GM23248 (cell line): Measurements from ENCODE around the gene EFNB2.

Source experiments
- EZH2 ChIP-seq: fragments of 200-600 bp; sonication (generic); IDR thresholded peaks from 2 replicates; pipeline ENCODE4 v1.6.1; 2018; ENCODE audit warnings: antibody characterized with exemption, mild to moderate bottlenecking; ENCODE audit not compliant: insufficient read depth, poor library complexity, severe bottlenecking
- EZH2phosphoT487 ChIP-seq: fragments of 200-600 bp; sonication (generic); IDR thresholded peaks from 2 replicates; pipeline ENCODE4 v1.6.1; 2018; ENCODE audit warnings: antibody characterized with exemption, moderate library complexity, mild to moderate bottlenecking, low read depth; ENCODE audit not compliant: insufficient read depth

- TF ChIP-seq EZH2 (no peak), EZH2phosphoT487 (no peak)
Measured at GRCh38 chr13:106522898-106523525, 12.4 kb downstream of the EFNB2 start.
